K562 (cell line): Measurements from ENCODE around the gene SCN1A.

Source experiments
- DLX4 ChIP-seq: fragments of 250-450 bp; sonication (Bioruptor Pico); IDR thresholded peaks from 2 replicates; pipeline ENCODE4 v1.6.1; 2021; ENCODE audit warnings: mild to moderate bottlenecking
- EP300 ChIP-seq: IDR thresholded peaks from 2 replicates; pipeline ENCODE4 v1.6.1; 2012; ENCODE audit warnings: low read length, improper control_type of control experiment
- EZH2 ChIP-seq: IDR thresholded peaks from 2 replicates; pipeline ENCODE4 v1.6.1; 2012; ENCODE audit warnings: low read depth, mild to moderate bottlenecking, inconsistent platforms, low read length, borderline replicate concordance
- PML ChIP-seq: IDR thresholded peaks from 2 replicates; pipeline ENCODE4 v1.6.1; 2012; ENCODE audit warnings: low read length, inconsistent platforms
- POLR2A ChIP-seq: fragments of 450-650 bp; conservative IDR thresholded peaks from 2 replicates; pipeline ENCODE4 v1.6.1; 2016
- ZBTB49 ChIP-seq: sonication (generic); formaldehyde crosslinking; IDR thresholded peaks from 2 replicates; pipeline ENCODE4 v1.8.0; 2022; ENCODE audit warnings: missing genetic modification reagents, mild to moderate bottlenecking, borderline replicate concordance
- ZBTB8A ChIP-seq: fragments of 450-650 bp; IDR thresholded peaks from 2 replicates; pipeline ENCODE4 v1.6.1; 2018; ENCODE audit warnings: mild to moderate bottlenecking, moderate library complexity; ENCODE audit not compliant: partially characterized antibody
- TF ChIP-seq, protein P1 (sequence below), 2 experiments: fragments of 450-650 bp; conservative IDR thresholded peaks; 2 replicates each; pipeline ENCODE4 v1.6.1; 2017; ENCODE audit warnings: mild to moderate bottlenecking in 2 of 2, moderate library complexity in 2 of 2

DNA sequence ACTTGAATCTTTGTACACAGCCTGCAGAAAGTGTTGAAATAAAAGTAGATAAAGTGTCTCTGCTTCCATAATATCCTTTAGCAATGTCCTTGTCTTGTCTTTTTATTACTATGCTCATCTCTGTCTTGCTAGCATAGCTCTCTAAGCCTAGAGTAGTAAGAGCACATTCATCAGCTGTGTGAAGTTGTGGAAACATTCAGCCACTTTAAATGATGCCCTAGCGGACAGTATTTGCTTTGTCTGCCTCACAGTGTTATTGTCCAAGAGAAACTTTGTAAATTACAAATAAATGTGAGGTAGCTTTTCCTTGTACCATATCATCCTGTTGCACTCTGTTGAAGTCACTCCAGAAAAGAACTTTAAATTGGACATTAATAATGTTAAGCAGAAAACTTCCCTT is 113.9 kb downstream of the SCN1A start:
- TF ChIP-seq, protein P1, sequence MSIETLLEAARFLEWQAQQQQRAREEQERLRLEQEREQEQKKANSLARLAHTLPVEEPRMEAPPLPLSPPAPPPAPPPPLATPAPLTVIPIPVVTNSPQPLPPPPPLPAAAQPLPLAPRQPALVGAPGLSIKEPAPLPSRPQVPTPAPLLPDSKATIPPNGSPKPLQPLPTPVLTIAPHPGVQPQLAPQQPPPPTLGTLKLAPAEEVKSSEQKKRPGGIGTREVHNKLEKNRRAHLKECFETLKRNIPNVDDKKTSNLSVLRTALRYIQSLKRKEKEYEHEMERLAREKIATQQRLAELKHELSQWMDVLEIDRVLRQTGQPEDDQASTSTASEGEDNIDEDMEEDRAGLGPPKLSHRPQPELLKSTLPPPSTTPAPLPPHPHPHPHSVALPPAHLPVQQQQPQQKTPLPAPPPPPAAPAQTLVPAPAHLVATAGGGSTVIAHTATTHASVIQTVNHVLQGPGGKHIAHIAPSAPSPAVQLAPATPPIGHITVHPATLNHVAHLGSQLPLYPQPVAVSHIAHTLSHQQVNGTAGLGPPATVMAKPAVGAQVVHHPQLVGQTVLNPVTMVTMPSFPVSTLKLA (conservative IDR thresholded peaks at IDR 0.05), result no peak
- TF ChIP-seq DLX4 (CRISPR knock-in tag), result no peak
- no peak for TF ChIP-seq ZBTB8A
- TF ChIP-seq EZH2, result no peak
- no peak for TF ChIP-seq ZBTB49 (CRISPR knock-in tag)
- no peak for TF ChIP-seq PML
- no peak for TF ChIP-seq EP300
- TF ChIP-seq POLR2A, result no peak
